NOMO-1 treated with DMSO at 0.1 percent for 48 hours (cell line): ENCODE data around the gene FPR3.
"Not testable (repeated sequence)": the region's sequence is repeated elsewhere in the genome, so short reads cannot be mapped to it uniquely, and the experiment has no call there.

Experiments
- DNase-seq: peaks from one replicate; lab custom pipeline; 2025; ENCODE audit not compliant: unreplicated experiment; lab: John Stamatoyannopoulos, UW

Gene FPR3

DNA sequence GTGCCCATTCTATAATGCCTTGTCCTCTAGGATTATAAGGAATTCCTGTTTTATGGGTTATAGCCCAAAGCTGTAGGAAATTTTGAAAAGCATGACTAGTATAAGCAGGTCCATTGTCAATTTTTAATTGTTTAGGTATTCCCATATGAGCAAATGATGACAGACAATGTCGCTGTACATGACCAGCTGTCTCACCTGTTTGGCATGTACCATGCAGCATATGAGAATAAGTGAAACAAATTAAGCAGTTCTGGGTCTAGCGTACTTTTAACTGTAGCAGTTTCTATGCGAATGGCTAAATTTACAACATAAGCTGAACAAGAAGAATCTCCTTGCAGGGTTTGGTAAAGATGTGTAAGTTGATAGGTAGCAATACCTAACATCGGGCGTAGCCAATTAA is 11.6 kb downstream of the FPR3 start:
- not testable (repeated sequence) for DNase-seq

DNA sequence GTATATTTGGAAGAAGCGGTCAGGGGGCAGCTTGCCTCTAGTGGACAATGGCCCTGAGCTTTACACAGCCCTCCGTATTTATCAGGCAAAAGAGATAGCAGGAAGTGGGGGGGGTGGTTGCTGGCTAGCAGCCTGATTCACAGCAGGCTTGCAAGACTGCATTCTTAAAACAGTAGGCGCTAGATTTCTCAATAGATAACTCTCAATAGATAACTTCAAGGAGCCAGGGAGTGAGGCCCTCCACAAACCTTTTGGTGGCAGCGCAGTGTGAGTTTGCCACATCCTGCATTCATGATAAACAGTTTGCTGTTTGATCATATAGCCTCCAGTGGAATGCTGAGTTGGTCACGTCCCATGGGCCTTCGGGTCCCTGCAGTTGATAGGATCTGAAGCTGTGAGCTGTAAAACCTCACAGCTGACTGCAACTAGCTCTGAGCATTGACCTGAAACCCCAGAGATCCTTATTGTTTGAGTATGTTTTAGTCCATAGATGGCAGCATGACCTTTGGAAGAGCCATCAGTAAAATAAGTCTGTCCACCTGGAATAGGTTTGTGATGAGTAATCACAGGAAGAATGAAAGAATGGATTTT is 12.2 kb downstream of the FPR3 start:
- peak; percentile 60 for DNase-seq

DNA sequence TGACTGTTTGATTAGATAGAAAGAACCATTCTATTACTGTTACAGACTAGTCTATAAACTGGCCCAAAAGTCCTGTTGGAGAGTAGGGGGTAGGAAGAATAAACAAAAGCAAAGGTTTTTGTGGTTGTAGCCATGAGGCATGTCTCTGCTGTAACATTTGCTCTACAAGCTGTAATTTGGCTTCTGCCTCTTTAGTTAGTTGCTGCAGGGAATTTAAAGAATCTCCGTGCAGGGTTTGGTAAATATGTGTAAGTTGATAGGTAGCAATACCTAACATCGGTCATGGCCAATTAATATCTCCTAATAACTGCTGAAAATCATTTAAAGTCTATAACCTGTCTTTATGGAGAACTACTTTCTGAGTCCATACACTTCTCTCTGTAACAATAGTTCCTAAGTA is 13.0 kb downstream of the FPR3 start:
- DNase-seq = no peak

DNA sequence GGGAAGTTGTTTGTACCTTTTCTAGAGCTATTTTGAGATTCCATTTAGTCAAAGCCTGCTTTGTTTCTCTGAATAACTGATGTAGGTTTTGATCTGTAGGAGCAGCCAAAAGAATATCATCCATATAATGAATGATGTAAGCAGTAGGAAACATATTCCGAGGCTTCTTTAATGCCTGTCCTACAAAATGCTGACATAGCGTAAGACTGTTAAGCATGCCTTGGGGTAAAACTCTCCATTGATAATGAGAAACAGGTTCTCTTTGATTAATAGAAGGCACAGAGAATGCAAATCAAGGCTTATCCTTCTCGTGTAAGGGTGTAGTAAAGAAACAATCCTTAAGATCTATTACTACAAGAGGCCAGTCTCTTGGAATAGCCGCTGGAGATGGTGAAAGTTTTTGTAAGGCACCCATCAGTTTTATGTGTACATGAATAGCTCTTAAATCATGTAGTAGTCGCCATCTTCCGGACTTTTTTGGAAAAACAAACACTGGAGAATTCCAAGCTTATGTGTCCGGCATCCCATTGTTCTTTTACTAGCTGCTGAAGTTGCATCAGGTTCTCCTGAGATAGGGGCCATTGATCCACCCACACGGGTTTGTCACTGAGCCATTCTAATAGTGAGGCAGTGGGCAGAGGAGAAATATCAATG is 13.5 kb downstream of the FPR3 start:
- no peak for DNase-seq

DNA sequence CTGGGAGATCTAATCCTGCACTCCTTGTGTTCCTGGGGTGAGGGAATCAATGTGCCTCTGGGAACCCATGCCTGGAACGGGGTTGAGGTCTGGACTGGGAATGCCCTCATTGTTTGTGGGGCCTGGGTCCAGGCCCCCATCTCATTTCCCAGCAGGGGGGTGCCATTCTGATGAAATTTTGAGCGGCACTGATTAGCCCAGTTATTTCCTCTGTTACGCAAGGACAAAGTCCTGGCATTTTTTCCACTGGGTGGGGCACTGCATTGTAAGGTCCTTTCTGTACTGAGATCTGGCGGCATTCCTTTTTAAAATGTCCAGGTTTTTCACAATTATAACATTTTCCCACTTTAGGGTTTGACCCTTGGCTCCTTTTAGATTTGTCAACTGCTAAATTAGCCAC is 14.8 kb downstream of the FPR3 start:
- no peak for DNase-seq

DNA sequence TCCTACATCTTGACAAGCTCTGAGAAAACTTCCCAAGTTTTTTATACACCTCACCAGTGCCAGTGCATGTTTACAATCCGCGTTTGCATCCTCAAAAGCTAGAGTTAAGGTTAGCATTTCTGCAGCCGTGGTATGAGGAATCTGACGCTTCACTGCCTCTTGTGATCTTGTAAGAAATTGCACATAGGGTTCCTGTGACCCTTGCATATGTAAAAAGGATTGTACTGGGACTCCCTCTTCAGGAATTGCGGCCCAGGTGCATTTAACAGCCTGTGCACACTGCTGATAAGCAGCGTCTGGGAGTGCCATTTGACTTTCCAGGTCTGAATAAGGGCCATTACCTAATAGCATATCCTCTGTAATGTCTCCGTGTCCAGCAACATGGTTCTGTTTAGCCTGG is 15.3 kb downstream of the FPR3 start:
- peak; percentile 11 for DNase-seq

DNA sequence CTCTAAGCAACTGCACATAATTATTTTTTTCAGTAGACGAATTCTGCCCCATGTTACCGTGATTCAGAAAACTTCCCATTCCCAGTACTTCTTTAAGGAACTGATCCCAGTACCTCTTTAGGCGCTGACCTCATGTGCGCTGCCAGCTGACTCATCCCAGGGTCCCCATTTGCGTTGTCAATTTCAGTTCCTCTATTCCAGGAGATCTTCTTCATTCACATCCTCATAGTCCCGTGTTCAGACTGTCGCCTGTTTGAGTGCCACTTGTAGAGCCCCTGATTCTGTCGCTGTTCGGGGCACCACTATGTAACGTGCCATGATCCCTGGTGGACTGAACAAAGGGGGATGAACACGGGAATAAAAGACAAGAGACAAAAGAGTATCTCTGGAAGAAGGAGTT is 16.4 kb downstream of the FPR3 start:
- DNase-seq = peak; percentile 92

DNA sequence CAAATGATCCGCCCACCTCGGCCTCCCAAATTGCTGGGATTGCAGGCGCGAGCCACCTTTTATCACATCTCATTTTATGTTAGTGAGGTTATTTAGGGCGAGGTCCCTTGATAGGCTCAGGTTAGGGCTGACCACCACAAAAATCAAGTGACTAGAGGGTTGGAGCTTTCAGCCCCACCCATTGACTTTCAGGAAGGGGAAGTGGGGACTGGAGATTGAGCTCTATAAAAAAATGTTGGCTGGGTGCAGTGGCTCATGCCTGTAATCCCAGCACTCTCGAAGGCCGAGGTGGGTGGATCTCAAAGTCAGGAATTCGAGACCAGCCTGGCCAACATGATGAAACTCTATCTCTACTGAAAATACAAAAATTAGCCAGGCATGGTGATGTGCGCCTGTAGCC is 20.1 kb downstream of the FPR3 start:
- peak; percentile 29 for DNase-seq

DNA sequence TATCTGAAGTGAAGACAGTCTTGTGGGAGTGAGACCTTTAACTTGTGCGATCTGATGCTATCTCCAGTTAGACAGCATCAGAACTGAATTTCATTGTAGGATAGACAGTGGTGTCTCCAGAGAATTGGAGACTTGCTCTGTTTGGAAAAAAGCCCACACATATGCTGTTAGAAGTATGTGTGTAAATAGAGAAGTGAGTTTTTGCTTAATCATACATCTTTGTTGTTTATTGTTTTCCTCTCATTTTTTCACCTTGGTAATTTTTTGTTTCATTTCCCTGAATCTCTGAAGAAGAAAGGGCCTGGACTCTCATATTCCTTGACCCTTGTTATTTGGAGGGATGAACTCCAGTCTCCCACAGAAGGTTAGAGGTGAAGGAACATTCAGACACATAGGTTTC is 21.8 kb downstream of the FPR3 start:
- peak; percentile 48 for DNase-seq

DNA sequence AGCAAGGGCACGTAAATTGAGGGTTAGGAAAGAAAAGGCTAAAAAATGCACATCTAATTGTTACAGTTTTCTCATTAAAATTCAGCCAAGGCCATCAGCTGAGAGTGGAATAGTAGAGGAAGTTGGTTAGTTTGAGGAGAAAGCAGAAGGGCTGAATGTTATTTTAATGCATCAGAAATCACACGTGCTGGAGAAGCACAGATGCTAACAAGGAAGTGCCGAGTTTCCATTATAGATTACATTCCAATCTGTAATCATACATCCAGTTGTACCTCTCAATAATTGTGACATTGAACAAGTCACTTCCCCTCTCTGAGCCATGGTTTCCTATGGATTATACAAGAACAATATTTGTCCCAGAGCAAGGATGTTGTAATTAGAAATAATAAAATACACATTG is 25.1 kb downstream of the FPR3 start:
- peak; percentile 68 for DNase-seq

DNA sequence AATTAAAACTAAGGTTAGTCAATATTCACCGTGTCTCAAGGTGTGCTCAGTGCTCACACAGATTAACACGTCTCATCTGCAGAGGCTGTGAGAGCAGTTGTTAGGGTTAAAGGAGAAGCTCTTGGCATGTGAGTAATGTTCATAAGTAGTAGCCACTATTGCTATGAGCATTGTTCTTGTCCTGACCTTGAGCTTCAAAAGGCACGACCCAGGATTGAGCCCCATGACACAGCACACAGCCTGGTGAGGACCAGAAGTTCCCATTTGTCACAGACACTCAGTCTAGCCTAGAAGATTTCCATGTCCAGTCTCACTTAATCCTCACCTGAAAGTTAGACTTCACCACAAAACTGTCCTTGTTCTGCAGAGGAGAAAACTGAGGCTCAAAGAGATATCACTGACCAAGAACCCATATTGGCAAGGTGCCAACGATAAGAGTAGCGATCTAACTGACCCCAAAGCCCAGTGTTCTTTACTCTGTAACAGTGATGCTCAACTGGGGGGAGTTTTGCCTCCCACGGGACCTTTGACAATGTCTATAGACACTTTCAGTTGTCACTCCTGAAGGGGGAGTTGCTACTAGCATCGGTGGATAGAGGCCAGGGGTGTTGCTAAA is 26.0 kb downstream of the FPR3 start:
- DNase-seq = no peak

DNA sequence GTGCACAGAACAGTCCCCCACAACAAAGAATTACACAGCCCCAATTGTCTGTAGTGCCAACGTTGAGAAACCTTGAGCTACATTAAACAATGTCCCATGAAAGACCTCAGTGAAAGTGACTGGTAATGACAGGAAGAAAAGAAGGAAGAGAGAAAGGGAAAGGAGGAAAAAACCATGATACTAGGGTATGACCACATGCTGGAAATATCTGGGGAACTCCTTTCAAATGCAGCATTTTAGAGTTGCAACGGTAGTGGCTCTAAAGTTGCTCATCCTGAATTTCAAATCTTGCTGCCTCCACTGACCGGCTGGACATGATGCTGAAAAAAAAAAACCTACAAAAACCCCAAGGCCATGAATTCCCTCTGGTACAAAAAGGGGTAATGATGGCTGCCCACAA is 26.5 kb downstream of the FPR3 start:
- DNase-seq = no peak

DNA sequence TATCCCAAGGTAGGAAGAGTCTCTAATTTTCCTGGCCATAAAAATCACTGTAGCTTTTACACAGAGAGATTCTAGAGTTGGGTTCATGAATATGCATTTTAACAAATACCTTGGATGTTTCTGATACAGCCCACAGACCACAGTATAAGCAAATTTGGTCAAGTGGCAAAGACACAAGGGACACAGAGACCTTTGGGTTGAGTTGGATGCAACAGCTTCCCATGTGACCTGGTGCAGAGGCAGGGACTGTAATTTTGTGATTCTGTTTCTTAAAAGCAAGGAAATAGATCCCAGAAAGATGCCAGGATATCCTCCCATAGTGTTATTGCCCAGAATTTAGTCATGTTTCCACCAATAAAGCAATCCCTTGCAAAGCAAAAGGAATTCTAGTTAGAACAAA is 27.0 kb downstream of the FPR3 start:
- DNase-seq = no peak

DNA sequence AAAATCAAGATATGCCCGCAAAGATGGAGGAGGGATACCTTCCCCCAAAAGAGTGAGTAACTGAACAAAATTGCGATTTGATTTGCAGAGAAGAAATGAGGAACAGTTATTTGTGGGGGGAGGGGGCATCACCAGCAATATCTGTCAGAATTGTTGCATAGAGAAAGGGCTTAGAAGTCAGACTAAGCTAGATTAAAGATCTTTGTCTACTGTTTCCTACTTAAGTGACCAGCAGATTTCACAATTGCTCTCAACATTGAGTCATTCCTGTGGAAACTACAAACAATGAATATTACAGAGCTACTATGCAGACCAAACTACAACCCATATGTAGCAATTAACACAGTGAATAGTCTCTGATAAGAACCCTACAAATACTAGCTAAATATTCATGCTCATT is 27.4 kb downstream of the FPR3 start:
- peak; percentile 94 for DNase-seq

DNA sequence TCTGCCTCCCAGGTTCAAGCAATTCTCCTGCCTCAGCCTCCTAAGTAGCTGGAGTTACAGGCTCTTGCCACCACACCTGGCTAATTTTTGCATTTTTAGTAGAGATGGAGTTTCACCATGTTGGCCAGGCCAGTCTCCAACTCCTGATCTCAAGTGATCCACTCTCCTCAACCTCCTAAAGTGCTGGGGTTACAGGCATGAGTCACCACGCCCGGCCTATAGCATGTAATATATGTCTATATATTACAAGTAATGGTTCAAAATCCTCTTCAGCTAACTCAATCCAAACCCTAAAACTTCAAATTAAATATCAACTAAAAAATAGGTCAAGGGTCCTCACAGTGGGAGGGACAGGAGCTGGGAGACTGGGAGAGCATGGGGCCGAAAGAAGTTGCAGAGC is 28.0 kb downstream of the FPR3 start:
- no peak for DNase-seq

DNA sequence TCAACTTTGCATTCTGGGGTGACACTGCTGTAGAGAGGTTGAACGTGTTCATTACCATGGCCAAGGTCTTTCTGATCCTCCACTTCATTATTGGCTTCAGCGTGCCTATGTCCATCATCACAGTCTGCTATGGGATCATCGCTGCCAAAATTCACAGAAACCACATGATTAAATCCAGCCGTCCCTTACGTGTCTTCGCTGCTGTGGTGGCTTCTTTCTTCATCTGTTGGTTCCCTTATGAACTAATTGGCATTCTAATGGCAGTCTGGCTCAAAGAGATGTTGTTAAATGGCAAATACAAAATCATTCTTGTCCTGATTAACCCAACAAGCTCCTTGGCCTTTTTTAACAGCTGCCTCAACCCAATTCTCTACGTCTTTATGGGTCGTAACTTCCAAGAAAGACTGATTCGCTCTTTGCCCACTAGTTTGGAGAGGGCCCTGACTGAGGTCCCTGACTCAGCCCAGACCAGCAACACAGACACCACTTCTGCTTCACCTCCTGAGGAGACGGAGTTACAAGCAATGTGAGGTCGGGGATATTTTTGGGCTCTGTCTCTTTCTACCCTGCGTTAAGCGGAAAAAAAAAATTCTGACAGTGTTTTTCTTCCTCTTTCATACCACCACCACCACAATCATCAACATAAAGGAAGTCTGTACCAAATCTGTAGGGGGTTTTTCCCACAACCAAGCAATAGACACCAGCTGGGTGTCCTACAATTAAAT is 29.5 kb downstream of the FPR3 start:
- DNase-seq = peak; percentile 96

DNA sequence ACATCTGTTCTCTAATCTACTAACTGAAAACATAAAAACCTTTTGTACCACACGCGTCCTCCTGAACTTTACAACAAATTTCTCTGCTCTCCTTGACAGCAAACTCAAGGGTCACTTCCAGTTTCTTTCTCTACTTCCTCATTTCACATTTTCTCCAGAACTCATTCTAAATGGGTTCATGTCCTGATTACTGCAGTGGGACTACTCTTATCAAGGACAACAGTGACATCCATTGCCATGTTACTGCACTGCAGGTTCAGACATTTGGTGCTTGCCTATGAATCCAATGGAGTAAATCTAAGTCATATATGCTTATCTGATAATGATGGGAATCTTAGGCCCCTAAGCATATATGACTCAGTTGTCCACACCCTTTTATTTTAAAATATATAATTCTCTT is 35.3 kb downstream of the FPR3 start:
- peak; percentile 98 for DNase-seq

DNA sequence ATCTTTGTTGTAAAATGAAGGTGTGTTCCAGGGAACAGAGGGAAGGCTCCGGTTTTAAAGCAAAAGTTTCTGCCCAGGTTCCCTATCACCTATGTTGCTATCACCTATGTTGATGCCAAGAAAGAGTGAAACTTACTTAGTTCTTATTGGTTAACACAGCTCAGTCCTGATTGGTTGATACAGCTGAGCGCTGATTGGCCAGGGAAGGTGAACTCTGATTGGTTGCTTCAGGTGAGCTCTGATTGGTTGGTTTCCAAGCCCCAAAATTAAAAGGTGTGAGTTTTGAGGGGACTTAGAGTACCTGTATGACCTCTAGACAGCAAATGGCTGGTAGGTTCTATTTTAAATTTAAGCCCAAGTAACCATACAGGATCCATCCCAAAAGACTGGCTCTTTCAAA is 42.2 kb downstream of the FPR3 start:
- no peak for DNase-seq

DNA sequence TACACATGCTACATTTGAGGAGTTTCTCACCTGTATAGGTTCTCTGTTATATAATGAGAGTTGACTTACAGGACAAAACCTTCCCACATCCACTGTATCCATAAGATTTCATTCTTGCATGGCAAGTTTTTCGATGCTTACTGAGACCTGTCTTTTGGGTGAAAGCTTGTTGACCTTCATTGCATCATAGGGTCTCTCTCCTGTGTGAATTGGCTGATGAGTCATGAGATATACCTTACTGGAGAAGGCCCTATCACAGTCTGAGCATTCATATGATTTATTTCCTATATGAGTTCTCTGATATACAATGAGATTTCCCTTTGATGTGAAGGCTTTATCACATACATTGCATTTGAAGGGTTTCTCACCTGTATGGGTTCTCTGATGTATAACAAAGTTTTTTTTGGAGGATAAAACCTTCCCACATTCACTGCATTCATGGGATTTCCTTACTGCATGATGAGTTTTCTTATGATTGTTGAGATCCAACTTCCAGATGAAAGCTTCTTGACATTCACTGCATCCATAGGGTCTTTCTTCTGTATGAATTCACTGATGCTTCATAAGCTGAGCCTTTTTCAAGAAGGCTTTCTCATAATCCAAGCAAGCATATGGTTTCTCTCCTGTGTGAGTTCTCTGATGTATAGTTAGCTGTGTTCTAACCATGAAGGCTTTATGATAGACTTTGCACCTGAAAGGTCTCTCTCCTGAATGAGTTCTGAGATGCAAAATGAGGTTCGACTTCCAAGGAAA is 67.1 kb downstream of the FPR3 start:
- DNase-seq = no peak

DNA sequence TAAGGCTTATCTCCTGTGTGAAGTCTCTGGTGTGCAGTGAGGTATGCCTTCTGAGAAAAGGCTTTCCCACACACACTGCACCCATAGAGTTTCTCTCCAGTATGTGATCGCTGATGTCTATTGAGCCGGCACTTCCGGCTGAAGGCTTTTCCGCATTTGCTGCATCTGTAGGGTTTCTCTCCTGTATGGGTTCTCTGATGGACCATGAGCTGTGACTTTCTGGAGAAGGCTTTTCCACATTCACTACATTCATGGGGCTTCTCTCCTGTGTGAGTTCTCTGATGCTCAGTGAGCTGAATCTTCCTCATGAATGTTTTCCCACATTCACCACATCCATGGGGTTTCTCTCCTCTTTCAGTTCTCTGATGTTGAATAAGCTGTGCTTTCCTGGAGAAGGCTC is 78.1 kb downstream of the FPR3 start:
- no peak for DNase-seq
